ENCODE data around the gene LYAR.
A peak's percentile ranks its signal among the peaks of the same experiment; 100 is the strongest.

Gene LYAR

DNA sequence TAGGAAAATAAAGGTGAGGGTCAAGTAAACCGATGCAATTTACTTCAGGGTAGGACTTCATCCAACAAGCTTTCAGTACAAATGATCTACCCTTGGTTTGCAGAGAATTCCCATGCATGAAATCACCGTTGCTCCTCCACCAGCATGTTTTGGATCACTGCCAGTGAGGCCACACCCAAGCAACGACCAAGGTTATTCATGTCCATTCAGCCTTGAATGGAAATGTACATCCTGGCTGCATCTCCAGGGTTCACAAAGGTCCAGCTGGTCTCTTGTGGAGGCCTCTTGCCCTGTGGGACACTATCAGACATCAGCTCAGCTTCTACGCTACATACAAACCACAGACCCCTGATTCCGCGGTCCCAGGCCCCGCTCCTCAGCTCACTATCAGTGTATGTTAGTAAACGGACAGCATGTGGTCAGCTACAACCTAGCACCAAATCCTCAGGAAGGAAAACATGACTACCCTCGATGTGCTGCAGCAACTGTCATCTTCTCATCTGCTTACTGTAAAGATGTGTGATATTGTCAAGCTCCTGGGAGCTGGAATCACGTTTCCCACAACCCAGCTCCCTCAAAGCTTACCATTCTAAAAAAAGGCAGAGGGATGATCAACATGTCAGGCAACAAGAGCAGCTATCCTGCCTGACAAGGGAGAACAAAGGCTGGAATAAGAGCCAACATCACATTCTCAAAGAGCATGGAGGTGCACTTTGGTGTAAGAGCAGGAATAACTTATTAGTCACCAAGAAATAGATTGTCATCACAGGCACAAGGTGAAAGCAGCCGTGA lies 4.9 kb downstream of the LYAR start:
- DNase-seq (ENCODE audit: low read depth) = no peak
- H3K4me3 ChIP-seq (ENCODE audit: low read length) = no peak overlapping the region
- H3K27me3 ChIP-seq (replicated peaks; ENCODE audit: control insufficient read depth, insufficient read depth, low read length) = no peaks in the 10 kb centered on the region
- peaks cover 61% of the 10 kb centered on the region for H3K36me3 ChIP-seq (ENCODE audit: control insufficient read depth, insufficient read depth, low read length, severe bottlenecking)
- H3K4me1 ChIP-seq (ENCODE audit: control insufficient read depth, insufficient read depth, low read length) = peaks cover 13% of the 10 kb centered on the region
- H3K9me3 ChIP-seq (ENCODE audit: control insufficient read depth, low read length) = no peaks in the 10 kb centered on the region
- H3K9ac ChIP-seq (ENCODE audit: low read length) = no peak overlapping the region

DNA sequence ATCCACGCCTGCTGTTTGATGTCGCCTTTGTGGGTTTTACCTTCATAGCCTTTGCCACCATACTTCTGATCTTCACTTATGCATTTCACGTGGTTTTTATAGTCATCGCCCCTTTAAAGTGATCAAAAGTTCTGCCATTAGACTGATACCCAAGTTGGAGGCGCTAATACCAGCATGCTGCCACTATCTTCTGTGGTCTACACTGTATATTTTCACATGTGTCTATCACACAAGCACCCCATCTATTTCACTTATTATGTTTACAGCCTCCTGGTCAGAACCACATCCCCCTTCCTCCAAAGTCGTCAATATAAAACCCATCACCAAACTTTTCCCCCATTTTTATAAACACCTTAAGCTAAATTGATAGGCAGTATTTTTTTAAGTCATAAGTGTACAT lies 8.2 kb downstream of the LYAR start:
- H3K36me3 ChIP-seq (ENCODE audit: control insufficient read depth, insufficient read depth, low read length, severe bottlenecking) = peaks cover 89% of the 10 kb centered on the region
- H3K9ac ChIP-seq (ENCODE audit: low read length) = no peak overlapping the region
- H3K4me3 ChIP-seq (ENCODE audit: low read length) = no peak overlapping the region
- peaks cover 3% of the 10 kb centered on the region for H3K4me1 ChIP-seq (ENCODE audit: control insufficient read depth, insufficient read depth, low read length)
- no peaks in the 10 kb centered on the region for H3K9me3 ChIP-seq (ENCODE audit: control insufficient read depth, low read length)
- DNase-seq (ENCODE audit: low read depth) = no peak
- H3K27me3 ChIP-seq (replicated peaks; ENCODE audit: control insufficient read depth, insufficient read depth, low read length) = no peaks in the 10 kb centered on the region

DNA sequence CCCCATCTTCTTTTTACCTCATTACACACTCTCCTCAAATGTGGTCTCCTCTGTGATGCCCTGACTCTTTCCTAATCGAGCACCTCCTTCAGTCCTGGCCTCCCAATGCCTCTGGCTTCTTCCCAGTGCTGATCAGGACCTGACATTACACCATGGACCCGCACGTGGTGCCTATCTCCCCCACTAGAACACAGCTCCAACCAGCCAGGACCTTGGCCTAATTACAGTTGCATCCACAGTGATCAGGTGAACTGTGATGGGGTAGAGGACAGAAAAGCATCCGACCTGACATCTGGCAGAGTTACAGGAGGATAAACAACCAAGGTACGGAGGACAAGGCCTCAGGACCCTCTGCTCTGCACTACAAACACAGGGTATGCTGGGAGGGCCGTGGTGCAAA lies 12.4 kb downstream of the LYAR start:
- Histone ChIP-seq H3K4me1 (ENCODE audit: control insufficient read depth, insufficient read depth, low read length) (no peaks in the 10 kb centered on the region), H3K36me3 (ENCODE audit: control insufficient read depth, insufficient read depth, low read length, severe bottlenecking) (peaks cover 89% of the 10 kb centered on the region), H3K9ac (ENCODE audit: low read length) (no peak overlapping the region), H3K4me3 (ENCODE audit: low read length) (no peak overlapping the region), H3K9me3 (ENCODE audit: control insufficient read depth, low read length) (no peaks in the 10 kb centered on the region), H3K27me3 (replicated peaks; ENCODE audit: control insufficient read depth, insufficient read depth, low read length) (no peaks in the 10 kb centered on the region)
- DNase-seq (ENCODE audit: low read depth) = no peak

DNA sequence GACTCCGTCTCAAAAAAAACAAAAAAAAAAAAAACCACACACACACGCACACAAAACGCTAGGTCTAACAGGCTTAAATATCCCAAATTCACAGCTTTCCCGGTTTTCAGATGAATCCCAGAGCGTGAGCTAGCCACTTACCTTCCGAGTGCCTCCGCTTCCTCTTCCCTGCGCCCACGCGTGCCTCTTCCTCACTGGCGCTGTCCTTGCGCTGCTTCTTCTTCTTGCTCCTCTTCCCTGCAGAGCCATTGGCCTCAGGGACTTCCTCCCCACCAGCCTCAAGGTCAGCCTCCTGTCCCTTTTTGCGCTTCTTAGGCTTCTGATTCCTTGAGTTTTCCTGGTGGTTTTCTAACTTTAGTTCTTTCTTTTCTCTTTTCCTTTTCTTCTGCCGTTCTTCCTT lies 15.7 kb downstream of the LYAR start:
- Histone ChIP-seq H3K27me3 (replicated peaks; ENCODE audit: control insufficient read depth, insufficient read depth, low read length) (no peaks in the 10 kb centered on the region), H3K36me3 (ENCODE audit: control insufficient read depth, insufficient read depth, low read length, severe bottlenecking) (peaks cover 80% of the 10 kb centered on the region)
- DNase-seq (ENCODE audit: low read depth) = no peak

DNA sequence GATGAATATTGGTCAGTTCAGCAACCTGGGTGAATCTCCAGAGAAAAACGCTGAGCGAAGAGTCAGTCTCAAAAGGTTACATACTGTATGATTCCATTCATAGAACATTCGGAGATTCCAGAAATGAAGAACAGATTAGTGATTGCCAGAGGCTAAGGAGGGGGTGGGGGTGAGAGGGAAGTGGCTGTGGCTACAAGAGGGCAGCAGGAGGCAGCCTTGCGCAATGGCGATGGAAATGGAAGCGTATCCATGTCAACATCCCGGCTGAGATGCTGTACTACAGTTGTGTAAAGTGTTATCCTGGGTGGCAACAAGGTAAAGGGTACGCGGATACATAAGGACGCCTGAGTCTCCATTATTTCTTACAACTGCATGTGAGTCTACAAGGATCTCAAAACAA lies 18.0 kb downstream of the LYAR start:
- Histone ChIP-seq H3K27me3 (replicated peaks; ENCODE audit: control insufficient read depth, insufficient read depth, low read length) (no peaks in the 10 kb centered on the region), H3K9me3 (ENCODE audit: control insufficient read depth, low read length) (no peaks in the 10 kb centered on the region), H3K9ac (ENCODE audit: low read length) (no peak overlapping the region), H3K36me3 (ENCODE audit: control insufficient read depth, insufficient read depth, low read length, severe bottlenecking) (peaks cover 79% of the 10 kb centered on the region), H3K4me1 (ENCODE audit: control insufficient read depth, insufficient read depth, low read length) (no peaks in the 10 kb centered on the region), H3K4me3 (ENCODE audit: low read length) (no peak overlapping the region)
- DNase-seq (ENCODE audit: low read depth) = no peak

More for the DNA sequence above, 15.7 kb downstream of the LYAR start:
- Histone ChIP-seq H3K9me3 (ENCODE audit: control insufficient read depth, low read length) (no peaks in the 10 kb centered on the region), H3K9ac (ENCODE audit: low read length) (no peak overlapping the region), H3K4me3 (ENCODE audit: low read length) (no peak overlapping the region), H3K4me1 (ENCODE audit: control insufficient read depth, insufficient read depth, low read length) (no peaks in the 10 kb centered on the region)

DNA sequence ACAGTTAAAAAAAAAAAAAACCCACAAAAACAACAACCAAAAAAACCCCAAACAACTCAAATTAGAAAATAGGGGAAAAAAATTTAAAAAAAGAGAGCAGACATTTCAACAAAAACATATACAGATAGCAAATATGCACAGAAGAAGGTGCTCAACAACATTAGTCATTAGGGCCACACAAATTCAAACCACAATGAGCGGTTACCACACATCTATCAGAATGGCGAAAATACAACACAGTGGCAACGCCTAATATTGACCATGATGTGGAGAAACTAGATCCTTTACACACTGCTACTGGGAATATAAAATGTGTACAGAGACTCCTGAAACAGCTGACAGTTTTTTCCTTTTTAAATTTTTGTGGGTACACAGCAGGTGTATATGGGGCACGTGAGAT lies 19.4 kb downstream of the LYAR start:
- no peaks in the 10 kb centered on the region for H3K27me3 ChIP-seq (replicated peaks; ENCODE audit: control insufficient read depth, insufficient read depth, low read length)
- H3K4me3 ChIP-seq (ENCODE audit: low read length) = no peak overlapping the region
- DNase-seq (ENCODE audit: low read depth) = no peak
- no peaks in the 10 kb centered on the region for H3K9me3 ChIP-seq (ENCODE audit: control insufficient read depth, low read length)
- no peaks in the 10 kb centered on the region for H3K4me1 ChIP-seq (ENCODE audit: control insufficient read depth, insufficient read depth, low read length)
- H3K36me3 ChIP-seq (ENCODE audit: control insufficient read depth, insufficient read depth, low read length, severe bottlenecking) = peaks cover 79% of the 10 kb centered on the region
- H3K9ac ChIP-seq (ENCODE audit: low read length) = no peak overlapping the region

DNA sequence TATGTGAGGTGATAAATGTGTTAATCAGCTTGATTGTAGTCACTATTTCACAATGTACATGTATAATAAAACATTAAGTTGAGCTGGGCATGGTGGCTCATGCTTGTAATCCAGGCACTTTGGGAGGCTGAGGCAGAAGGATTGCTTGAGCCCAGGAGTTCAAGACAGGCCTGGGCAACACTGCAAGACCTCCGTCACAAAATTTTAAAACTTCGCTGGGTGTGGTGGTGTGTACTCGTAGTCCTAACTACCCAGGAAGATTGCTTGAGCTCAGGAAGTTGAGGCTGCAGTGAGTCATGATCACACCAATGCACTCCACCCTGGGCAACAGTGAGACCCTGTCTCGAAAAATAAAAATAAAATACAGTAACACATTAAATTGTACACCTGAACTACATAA lies 20.1 kb downstream of the LYAR start:
- no peak overlapping the region for H3K4me3 ChIP-seq (ENCODE audit: low read length)
- no peaks in the 10 kb centered on the region for H3K4me1 ChIP-seq (ENCODE audit: control insufficient read depth, insufficient read depth, low read length)
- H3K9me3 ChIP-seq (ENCODE audit: control insufficient read depth, low read length) = no peaks in the 10 kb centered on the region
- H3K36me3 ChIP-seq (ENCODE audit: control insufficient read depth, insufficient read depth, low read length, severe bottlenecking) = peaks cover 72% of the 10 kb centered on the region
- H3K27me3 ChIP-seq (replicated peaks; ENCODE audit: control insufficient read depth, insufficient read depth, low read length) = no peaks in the 10 kb centered on the region
- no peak for DNase-seq (ENCODE audit: low read depth)
- no peak overlapping the region for H3K9ac ChIP-seq (ENCODE audit: low read length)

DNA sequence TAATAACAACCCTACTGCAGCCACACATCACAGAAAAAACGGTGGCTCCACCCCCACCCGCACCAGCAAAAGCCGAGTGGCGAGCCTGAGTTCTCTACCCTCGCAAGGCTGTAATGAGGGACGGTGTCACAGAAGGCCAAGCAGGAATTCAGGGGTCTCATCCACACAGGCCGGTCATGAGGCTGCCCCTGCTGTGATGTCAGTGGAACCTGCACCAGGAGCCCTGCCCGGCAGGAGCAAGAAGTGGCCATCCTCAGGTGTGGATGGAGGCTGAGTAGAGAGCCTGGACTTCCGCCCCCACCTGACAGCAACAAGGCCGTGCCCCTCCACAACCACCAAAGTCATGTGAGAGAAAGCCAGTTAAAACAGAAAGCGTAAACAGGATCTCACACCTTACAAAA lies 20.6 kb downstream of the LYAR start:
- Histone ChIP-seq H3K9ac (ENCODE audit: low read length) (no peak overlapping the region), H3K4me3 (ENCODE audit: low read length) (no peak overlapping the region), H3K9me3 (ENCODE audit: control insufficient read depth, low read length) (no peaks in the 10 kb centered on the region), H3K36me3 (ENCODE audit: control insufficient read depth, insufficient read depth, low read length, severe bottlenecking) (peaks cover 67% of the 10 kb centered on the region), H3K4me1 (ENCODE audit: control insufficient read depth, insufficient read depth, low read length) (no peaks in the 10 kb centered on the region), H3K27me3 (replicated peaks; ENCODE audit: control insufficient read depth, insufficient read depth, low read length) (no peaks in the 10 kb centered on the region)
- no peak for DNase-seq (ENCODE audit: low read depth)

DNA sequence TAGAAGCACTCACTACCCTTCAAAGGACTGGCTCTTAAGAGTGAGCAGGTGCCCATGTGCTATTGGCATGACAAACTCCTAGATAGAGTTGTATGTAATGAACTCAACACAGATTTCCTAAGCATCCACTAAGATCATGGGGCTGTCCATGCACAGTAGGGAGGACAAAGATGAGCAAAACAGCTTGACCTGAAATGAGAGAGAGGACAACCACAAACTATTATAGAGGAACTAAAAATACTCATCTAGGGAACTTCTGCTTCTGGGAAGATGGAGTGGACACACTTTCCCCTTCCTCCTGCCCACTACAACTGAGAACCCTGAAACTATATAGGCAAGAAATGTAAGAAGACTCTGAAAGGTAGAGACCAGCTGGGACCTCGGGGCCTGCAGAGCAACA lies 21.2 kb downstream of the LYAR start:
- DNase-seq (ENCODE audit: low read depth) = no peak
- peaks cover 62% of the 10 kb centered on the region for H3K36me3 ChIP-seq (ENCODE audit: control insufficient read depth, insufficient read depth, low read length, severe bottlenecking)

DNA sequence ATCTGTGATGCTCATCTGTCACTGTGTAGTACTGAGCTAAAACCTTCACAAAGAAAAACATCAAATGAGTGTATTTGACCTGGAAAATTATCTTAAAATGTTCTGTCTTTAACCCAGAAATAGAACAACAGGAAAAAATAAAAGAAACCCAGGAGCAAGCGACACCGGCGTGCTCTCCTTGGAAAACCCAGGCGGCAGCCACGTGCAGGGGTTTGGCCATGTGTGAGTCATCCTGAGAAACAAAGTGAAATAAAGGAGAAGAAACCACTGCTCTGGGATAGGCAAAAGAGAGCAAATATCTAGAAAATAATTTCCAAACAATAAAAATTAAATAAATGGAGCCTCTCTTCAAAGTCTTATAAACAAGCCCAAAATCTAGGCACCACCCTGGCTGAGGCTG lies 22.0 kb downstream of the LYAR start:
- Histone ChIP-seq H3K4me1 (ENCODE audit: control insufficient read depth, insufficient read depth, low read length) (no peaks in the 10 kb centered on the region), H3K9ac (ENCODE audit: low read length) (no peak overlapping the region)
- no peak for DNase-seq (ENCODE audit: low read depth)

More for the DNA sequence above, 21.2 kb downstream of the LYAR start:
- no peaks in the 10 kb centered on the region for H3K9me3 ChIP-seq (ENCODE audit: control insufficient read depth, low read length)
- no peaks in the 10 kb centered on the region for H3K27me3 ChIP-seq (replicated peaks; ENCODE audit: control insufficient read depth, insufficient read depth, low read length)
- H3K9ac ChIP-seq (ENCODE audit: low read length) = no peak overlapping the region
- H3K4me3 ChIP-seq (ENCODE audit: low read length) = no peak overlapping the region
- H3K4me1 ChIP-seq (ENCODE audit: control insufficient read depth, insufficient read depth, low read length) = no peaks in the 10 kb centered on the region

DNA sequence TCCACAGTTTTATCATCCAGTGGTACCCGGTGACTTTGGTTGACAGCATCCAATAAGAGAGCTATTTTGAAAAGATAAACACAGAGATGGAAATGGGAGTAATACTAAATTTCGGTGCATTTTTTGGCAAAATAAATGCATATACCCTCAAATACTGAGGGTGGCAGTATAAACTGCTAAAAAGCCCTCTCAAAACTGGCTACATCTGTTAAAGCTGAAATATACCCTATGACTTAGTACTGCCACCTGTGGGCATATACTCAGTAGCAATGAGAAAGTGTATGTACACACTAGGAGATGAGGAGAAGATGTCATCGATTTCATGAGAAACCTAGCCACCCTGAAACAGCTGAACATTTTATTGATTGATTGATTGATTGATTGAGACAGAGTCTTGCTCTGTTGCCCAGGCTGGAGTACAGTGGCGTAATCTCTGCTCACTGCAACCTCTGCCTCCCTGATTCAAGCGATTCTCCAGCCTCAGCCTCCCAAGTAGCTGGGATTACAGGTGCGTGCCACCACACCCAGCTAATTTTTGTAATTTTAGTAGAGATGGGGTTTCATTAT lies 29.7 kb downstream of the LYAR start:
- Histone ChIP-seq H3K9me3 (ENCODE audit: control insufficient read depth, low read length) (no peaks in the 10 kb centered on the region), H3K9ac (ENCODE audit: low read length) (peak overlapping the region; percentile 24), H3K4me1 (ENCODE audit: control insufficient read depth, insufficient read depth, low read length) (peaks cover 7% of the 10 kb centered on the region), H3K27me3 (replicated peaks; ENCODE audit: control insufficient read depth, insufficient read depth, low read length) (peaks cover 24% of the 10 kb centered on the region), H3K4me3 (ENCODE audit: low read length) (peak overlapping the region; percentile 33), H3K36me3 (ENCODE audit: control insufficient read depth, insufficient read depth, low read length, severe bottlenecking) (no peaks in the 10 kb centered on the region)
- peak; percentile 72 for DNase-seq (ENCODE audit: low read depth)

More for the DNA sequence above, 22.0 kb downstream of the LYAR start:
- peaks cover 54% of the 10 kb centered on the region for H3K36me3 ChIP-seq (ENCODE audit: control insufficient read depth, insufficient read depth, low read length, severe bottlenecking)
- no peaks in the 10 kb centered on the region for H3K9me3 ChIP-seq (ENCODE audit: control insufficient read depth, low read length)
- no peak overlapping the region for H3K4me3 ChIP-seq (ENCODE audit: low read length)
- no peaks in the 10 kb centered on the region for H3K27me3 ChIP-seq (replicated peaks; ENCODE audit: control insufficient read depth, insufficient read depth, low read length)

Data from adipocyte (in vitro differentiated cells).